HG03103 (cell line): ENCODE results near the gene HOXB3.

Source experiments
- ATAC-seq: cut with Tn5 transposase; IDR thresholded peaks from one replicate; pipeline ENCODE4 v1.9.1; 2021; ENCODE audit warnings: low read depth; ENCODE audit not compliant: unreplicated experiment

Gene HOXB3

GRCh38 chr17:48600244-48601098 lies 10.4 kb upstream of the HOXB3 start:
- no peak for ATAC-seq

GRCh38 chr17:48599354-48599753 lies 9.3 kb upstream of the HOXB3 start:
- no peak for ATAC-seq

GRCh38 chr17:48598736-48599135 lies 8.7 kb upstream of the HOXB3 start:
- no peak for ATAC-seq

- ATAC-seq: no peak
These were observed 8.0 kb upstream of the HOXB3 start for GRCh38 chr17:48597778-48598631.

DNA sequence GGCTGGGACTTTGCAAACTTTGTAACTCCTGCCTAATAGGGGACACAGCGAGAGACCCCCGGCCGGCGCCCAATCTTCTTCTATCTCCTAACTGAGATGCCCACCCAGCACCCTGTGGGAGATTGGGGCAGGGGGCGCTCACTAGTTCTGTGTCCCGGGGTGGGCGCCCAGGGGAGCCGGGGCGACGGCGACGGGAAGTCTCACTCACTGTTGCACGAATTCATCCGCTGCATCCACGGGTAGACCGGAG lies 7.4 kb upstream of the HOXB3 start:
- ATAC-seq: no peak

DNA sequence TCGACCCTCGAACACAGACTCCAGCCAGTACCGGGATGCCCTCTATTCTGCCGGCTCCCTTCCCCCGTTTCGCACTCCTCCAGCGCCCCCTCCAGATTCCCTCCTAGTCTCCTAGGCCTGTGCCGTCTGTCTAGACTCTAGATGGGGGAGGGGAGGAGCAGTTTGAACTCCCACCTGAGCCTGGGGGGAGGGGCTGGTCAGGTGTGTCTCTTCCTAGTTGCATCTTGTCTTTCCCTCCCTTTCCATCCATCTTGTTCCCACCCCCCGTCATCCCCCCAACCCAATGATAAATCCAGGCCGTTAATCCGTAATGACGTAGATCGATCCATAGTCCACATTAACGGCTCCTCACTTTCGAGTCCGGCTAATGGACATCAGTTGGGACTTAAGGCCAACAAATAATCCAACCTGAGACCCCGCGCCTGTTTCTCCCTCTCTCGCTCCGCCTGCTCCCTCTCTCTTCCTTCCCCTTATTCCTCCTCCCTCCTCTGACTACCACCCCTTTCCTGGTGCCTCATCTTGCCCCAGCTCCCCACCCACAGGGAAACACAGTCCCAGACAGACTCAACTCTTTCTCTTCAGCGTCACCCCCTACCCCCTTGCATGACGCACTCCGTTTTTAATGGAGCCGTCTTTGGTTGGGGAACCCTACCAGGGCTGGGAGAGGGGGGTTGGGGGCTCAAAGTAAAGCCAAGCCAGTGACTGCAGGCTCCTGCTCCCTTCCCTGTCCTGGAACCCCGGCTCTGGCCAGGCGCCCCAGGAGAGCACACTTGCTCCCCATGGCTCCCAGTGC lies 6.9 kb upstream of the HOXB3 start:
- no peak for ATAC-seq

- no peak for ATAC-seq
These were observed 6.1 kb upstream of the HOXB3 start for GRCh38 chr17:48596000-48596734.

- no peak for ATAC-seq
These were observed 5.4 kb upstream of the HOXB3 start for GRCh38 chr17:48595278-48595999.

- ATAC-seq: no peak
These were observed 4.7 kb upstream of the HOXB3 start for GRCh38 chr17:48594538-48595277.

- ATAC-seq: no peak
These were observed 3.9 kb upstream of the HOXB3 start for GRCh38 chr17:48593840-48594537.

DNA sequence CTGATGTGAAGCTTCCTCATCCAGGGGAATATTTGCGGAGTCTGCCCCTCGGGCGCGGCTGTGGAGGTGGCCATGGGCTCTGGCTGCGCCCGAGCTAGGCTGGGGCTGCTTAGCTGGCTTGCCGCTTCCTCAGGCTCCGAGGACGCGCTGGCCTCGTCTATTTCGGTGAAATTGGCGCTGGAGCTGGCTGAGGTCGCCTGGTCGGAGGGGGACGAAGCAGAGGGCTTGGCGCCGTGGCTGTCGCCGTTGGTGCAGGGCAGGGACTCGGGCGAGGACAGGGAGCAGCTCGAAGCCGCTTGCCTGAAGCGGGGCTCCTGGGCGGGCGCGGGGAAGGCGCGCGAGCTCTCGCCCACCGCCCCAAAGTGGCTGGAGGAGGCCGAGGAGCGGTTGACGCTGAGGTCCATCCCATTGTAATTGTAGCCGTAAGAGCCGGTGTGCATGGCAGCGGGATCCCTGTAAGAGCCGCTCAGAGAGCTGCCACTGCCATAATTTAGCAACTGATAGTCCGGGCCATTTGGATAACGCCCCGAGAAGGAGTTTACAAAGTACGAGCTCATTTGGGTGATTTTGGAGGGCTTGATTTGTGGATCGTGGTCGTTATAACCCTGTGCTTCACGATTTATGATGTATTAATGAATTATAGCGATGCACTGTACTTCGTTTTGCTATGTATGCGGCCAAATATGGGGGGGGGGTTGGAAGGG lies 3.2 kb upstream of the HOXB3 start, which contains the start of gene HOXB5:
TSS of gene HOXB5 (minus strand) at position 654 of the 704 bp plus-strand sequence. CDS start at position 557, 97 bp downstream.
- no peak for ATAC-seq

- no peak for ATAC-seq
These were observed 2.5 kb upstream of the HOXB3 start for GRCh38 chr17:48592577-48592976.

DNA sequence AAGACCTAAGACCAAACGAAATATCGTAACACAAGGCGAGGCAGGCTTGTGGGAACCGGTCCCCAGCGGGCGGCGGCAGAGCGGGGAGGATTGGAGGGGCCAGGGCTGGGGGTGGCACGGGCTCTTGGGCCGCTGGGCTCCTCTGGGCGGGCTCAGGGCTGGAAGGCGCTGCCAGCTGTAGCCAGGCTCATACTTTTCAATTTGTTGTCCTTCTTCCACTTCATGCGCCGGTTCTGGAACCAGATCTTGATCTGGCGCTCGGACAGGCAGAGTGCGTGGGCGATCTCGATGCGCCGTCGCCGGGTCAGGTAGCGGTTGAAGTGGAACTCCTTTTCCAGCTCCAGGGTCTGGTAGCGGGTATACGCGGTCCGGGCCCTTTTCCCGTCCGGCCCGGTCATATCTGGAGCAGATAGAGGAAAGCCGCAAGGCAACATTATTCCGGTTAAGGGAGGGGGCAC lies 2.0 kb upstream of the HOXB3 start:
- no peak for ATAC-seq

GRCh38 chr17:48591255-48592056 lies 1.4 kb upstream of the HOXB3 start:
- no peak for ATAC-seq

DNA sequence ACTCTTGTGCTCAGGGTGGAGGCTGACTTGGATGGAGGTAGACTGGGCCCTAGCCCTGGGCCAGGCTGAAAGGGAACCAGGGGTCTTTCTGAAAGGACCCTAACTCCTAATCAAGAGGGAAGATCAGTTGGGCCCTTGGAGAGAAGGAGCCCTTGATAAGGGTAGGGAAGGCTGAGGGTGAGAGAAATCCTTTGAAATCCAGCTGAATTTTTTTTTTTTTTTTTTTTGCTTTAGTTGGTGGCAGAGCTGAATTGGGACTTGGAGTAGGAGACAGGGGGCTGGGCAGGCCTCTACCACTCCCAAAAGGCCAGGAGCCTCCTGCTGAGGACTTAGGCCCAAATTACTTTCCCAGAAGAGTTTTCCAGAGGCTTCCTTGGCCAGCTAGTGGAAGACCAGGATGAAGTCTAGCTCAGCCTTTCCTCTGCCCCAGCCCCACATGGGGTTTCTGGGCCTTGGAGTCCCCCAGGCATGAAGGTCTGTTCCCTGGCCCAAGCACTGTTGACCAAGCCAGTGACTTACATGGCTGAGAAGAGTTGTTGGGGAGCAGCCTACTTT lies 643 bp upstream of the HOXB3 start:
- ATAC-seq: no peak

DNA sequence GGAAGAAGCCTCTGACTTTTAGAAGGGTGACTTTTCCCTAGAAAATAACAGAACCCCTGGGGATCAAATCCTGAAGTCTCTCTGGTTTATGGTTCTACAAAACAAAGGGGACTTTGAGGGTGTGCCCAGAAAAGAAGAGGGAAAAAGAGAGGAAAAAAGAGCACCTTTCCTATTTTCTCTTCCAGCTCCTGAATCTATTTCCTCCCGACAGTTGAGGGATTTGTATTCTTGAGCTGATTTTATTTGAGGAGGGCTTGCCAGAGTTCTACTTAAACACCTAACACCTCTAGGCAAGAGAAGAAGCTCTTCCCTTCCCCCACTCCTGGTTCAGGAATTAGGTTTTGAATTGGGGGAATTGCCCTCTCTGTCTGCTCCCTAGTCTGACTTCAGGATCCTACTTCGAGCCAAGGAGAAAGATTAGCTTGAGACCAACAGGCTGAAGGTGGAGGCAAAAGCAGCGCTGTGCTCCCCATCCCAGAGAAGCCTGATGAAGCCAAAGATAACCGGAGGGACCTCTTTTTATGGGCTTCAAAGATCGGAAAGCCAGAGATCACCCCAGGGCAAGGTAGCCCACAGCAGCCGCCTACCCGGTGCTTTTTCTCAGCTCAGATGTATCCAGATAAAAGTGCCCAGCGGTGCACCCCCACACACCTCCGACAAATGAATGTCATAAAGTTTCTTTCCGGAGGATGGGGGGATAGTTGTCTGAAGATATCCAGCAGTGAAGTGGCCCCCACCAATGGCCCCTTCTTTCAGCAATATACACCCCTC lies 796 bp downstream of the HOXB3 start:
- no peak for ATAC-seq
